HG02678 (cell line): ENCODE results near the gene ZMIZ1.

ENCODE experiments used
- ATAC-seq: cut with Tn5 transposase; IDR thresholded peaks from one replicate; pipeline ENCODE4 v1.9.1; 2021; ENCODE audit warnings: mild to moderate bottlenecking, moderate library complexity; ENCODE audit not compliant: unreplicated experiment

The ZMIZ1 gene

GRCh38 chr10:79063661-79064492 lies 4.9 kb upstream of the ZMIZ1 start:
- no peak for ATAC-seq

DNA sequence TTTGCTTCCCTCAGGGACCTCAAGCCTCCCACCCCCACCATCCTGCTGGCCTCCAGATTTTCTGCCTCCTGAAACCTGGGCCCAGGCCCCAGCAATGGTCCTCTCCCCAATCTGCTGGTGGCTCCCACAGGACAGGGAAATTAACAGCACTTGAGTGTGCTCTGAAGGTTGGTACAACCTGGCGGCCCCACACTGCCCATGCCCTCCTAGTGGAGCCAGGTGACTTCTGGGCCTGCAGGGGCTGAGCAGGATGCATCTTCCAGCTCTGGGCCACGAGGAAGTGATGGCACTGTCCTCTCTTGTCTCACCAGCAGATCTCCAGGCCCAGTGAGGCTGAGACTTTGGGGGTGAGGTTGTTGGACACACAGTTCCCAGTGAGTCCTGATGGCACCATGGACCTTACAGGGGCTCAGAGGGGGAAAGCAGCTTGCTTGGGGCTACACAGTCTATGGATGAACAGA lies 3.6 kb upstream of the ZMIZ1 start:
- no peak for ATAC-seq

DNA sequence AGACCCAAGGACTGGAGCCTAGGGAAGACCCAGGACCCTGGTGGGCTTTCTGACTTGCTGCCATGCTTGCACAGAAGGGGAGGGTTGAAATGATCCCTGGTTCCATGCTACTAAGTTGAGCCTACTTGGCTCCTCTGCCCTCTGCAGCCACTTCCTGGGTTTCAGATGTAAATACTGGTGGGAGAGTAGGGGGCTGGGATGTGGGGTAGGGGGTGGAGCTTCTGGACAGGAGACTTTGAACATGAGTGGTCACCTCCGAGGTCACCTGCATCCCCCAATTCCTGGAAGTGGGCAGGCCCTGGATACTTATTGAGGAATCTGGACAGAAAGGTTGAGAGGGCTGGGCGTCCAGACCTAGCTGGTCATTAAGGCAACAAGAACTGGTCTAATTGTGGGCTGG lies 2.9 kb upstream of the ZMIZ1 start:
- no peak for ATAC-seq

- peak; percentile 8 for ATAC-seq
These were observed 2.1 kb upstream of the ZMIZ1 start for GRCh38 chr10:79066411-79067240.

DNA sequence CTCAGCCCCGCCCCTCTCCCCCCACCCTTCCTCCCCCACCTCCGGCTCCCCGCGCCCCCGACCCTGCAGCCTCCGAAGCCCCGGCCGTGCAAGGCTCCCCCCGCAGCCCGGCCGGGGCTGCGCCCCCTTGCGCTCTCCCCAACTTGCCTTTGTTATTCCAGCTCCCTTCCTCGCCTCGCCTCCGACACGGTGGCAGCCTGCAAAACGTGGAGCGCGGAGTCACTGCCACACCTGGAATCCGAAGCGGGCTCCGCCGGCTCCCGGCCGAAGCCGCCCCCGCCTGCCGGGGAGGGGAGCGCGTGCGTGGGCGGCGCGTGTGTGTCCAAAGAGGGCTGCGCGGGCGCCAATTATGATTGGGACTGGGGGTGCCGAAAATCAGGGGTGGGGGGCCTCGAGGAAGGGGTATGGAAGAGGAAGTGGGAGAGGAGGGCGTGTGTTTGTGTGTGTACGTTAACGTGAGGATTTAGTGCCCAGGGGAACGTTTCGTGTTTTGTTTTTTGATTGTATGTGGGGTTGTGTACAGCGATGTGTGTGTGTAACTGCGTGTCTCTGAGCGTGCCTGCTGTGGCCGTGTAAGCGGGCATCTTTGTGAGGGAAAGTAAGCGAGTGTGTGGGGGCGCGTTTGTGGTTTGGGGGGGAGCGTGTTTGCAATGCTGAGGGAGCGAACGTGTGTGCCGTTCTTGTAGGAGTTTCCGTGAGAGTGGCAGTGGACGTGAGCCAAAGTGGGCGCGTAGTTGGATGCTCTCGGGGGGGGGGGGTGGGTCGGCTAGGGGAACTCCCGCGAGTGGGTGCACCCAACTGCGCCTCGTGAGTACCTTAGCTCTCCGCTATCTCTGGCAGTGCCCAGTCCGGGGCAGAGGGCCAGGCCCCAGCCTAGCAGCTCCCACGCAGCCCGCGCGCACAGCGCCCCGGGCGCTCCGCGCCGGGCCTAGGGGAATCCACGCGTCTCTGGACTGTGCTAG lies 1.2 kb upstream of the ZMIZ1 start:
- ATAC-seq: peak; percentile 19

DNA sequence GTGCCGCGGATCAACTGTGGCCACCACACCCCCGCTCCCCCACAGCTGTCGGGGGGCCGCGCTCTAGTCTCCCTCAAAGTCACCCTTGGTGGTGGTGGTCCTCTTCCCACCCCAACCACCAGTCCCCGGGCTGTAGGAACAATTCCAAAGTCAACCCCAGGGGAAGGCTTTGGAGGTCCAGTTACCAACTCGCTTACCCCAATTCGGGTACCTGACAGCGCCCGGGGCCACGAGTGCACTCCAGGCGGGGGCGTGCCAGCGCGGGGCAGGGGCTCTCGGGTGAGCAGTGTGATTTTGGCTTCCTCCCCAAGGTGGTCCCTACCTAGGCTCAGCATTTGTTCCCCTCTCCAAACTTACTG lies 584 bp upstream of the ZMIZ1 start:
- no peak for ATAC-seq

- peak; percentile 13 for ATAC-seq
These were observed 737 bp downstream of the ZMIZ1 start for GRCh38 chr10:79069325-79070080.

GRCh38 chr10:79070081-79070605 lies 1.4 kb downstream of the ZMIZ1 start:
- no peak for ATAC-seq

DNA sequence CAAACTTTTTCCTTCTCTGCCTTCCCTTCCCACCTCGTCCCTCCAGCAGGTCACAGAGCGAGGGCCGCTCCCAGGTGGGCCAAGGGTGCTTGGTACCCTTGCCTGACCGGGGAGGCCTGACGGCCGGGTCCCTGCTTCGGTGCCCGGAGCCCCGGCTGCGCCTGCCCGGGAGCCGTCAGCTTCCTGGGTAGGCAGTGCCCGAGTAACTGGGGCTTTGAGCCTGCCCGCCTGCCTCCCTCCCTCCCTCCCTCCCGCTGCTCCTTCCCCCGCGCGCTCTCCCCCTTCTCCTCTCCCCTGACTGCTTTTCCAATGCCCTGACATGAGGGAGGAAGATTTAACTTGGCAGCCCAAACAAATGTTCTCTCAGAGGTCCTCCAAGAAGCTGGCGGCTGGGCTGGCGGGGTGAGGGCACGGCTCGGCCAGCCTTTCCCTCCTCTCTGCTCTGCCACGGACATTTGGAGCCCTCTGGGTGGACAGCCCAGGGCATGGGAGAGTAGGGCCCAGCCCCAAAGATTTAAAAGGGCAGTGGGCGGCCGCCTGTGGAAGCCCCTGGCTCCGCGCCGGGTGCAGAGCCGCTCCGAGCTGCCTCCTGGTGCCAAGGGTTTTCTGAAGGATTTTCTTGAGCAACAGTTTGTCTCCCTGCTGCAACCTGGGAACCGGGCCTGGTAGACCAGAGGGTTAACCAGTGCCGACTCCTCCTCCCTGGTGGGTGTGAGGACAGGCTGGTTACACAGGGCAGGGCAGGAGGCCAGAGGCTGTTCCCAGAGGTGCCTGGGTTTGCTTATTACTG lies 2.0 kb downstream of the ZMIZ1 start:
- ATAC-seq: no peak

- ATAC-seq: no peak
These were observed 2.7 kb downstream of the ZMIZ1 start for GRCh38 chr10:79071396-79071923.

DNA sequence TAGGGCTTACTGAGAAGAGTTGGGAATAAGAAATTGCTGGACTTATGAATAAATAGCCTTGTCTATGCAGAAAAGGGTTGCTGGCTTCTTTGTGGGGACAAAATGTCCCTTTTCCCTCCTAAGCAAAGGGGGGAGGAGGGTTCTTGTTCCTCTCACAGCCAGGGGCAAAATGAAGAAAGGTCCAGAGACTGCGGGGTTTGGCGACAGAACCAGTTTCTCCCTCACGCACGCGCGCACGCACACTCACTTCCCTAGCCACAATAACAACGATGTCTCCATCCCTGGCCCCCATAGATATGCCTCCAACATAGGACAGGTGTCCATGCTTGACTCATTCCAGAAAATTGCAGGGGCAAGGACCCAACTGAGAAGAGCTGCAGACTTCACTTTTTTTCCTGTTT lies 3.3 kb downstream of the ZMIZ1 start:
- ATAC-seq: no peak

GRCh38 chr10:79072994-79073645 lies 4.4 kb downstream of the ZMIZ1 start:
- ATAC-seq: no peak

DNA sequence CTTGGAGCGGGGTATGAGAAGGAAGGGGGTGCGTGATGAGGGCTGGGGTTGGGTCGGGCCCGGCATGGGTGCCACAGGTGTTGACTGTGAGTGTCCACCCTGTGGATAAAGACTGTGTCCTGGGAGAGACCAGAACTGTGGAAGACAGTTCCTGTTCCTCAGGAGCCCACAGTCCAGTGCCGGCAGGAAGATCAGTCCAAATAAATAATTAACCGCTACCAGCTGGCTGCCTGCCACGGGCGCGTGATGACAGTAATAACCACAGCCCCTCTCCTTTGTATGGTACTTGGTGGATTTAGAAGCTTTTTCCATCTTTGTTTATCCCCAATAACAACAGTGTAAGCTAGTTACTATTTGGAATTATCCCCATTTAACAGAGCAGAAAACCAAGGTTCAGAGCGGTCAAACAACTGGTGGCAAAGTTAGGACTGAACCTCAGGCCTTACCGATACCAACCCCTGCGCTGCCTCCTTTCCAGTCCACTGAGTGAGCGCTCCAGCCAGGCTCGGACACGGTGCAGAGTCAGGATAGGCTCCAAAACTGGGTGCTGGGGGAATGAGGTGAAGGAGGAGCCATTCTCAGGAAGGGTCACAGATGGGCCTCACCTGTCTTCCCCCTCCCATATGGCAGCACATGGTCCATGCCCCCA lies 5.1 kb downstream of the ZMIZ1 start:
- no peak for ATAC-seq

DNA sequence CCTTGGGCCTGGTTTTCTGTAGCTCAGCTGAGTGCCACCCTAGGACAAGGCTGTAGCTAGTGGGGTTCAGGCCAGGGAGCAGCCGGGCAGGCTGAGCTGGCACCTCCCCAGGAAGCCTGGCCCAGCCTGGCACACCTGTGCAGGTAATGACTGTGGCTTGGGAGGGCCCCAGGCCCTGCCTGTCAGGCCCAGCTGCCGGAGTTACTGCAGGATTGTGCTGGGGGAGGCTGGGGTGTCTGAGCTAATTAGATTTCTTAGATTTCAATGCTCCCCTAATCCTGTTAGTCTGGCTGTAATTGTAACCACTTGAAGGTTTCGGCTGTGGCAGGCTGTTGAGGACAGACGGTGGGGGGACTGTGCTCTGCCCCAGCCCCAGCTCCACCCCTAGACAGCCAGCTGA lies 6.0 kb downstream of the ZMIZ1 start:
- no peak for ATAC-seq

DNA sequence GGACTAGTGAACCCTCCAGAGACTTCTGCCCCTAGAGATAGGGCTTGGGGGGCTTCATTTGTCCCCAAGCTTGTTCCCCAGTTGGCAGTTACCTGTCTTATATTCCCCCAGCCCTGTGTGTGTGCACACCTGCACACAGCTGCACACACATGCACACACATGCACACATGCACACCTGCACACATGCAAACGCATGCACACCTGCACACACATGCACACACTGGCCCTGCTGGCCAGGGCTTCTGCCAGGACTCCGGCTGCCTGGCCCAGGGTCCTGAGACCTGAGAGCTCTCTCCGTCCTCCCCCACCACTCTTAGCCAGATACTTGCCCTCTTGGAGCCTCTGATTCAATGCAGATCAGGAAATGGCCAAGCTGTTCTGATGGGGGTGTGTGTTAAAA lies 6.7 kb downstream of the ZMIZ1 start:
- no peak for ATAC-seq

GRCh38 chr10:79077488-79078173 lies 8.9 kb downstream of the ZMIZ1 start:
- no peak for ATAC-seq

GRCh38 chr10:79078367-79079053 lies 9.7 kb downstream of the ZMIZ1 start:
- no peak for ATAC-seq
